Measurements from ENCODE around the gene PRKCA.

GRCh38 chr17:66855204-66855603 is 552.8 kb downstream of the PRKCA start:
- no peak for TF ChIP-seq CTCF (IDR thresholded peaks at IDR 0.05)
- no peak for TF ChIP-seq POLR2A (IDR thresholded peaks at IDR 0.05)

Measured in ovary (tissue), 3 donors.